NCI-H2196 (cell line): ENCODE results near the gene NOP14.
"Not testable (repeated sequence)": the region's sequence is repeated elsewhere in the genome, so short reads cannot be mapped to it uniquely, and the experiment has no call there.

Experiments used
- DNase-seq: peaks from one replicate; lab custom pipeline; 2025; ENCODE audit not compliant: unreplicated experiment; lab: John Stamatoyannopoulos, UW

NOP14 gene

GRCh38 chr4:2932951-2933565 is 30.1 kb downstream of the NOP14 start:
- DNase-seq = no peak

DNA sequence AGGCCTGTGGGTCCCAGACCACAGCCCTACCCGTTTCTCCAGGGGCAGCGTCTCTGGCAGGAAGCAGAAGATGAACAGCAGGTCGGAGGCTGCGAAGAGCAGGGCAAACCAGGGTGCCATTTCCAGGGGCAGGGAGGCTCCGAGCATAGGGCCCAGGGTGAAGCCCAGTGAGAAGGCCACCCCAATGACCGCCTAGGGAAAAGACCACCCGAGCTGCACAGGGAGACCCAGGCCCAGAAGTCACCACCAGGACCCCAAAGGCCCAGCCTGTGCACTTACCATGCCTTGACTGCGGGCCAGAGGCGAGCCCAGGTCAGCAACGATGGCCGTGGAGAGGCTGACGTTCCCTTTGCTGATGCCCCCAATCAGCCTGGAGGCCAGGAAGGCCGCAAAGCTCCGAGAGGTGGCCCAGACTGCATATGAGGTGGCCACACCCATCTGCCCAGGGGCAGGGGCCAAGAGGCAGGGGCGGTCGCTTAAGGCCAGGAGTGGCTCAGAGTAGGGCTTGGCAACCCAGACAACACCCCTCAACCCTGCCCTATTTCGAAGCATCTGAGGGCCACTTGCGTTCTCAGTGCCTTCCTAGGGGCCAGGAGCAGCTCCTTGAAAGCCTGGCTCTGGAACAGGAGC is 30.8 kb downstream of the NOP14 start:
- DNase-seq = no peak

GRCh38 chr4:2931512-2932301 is 31.5 kb downstream of the NOP14 start:
- DNase-seq = no peak

DNA sequence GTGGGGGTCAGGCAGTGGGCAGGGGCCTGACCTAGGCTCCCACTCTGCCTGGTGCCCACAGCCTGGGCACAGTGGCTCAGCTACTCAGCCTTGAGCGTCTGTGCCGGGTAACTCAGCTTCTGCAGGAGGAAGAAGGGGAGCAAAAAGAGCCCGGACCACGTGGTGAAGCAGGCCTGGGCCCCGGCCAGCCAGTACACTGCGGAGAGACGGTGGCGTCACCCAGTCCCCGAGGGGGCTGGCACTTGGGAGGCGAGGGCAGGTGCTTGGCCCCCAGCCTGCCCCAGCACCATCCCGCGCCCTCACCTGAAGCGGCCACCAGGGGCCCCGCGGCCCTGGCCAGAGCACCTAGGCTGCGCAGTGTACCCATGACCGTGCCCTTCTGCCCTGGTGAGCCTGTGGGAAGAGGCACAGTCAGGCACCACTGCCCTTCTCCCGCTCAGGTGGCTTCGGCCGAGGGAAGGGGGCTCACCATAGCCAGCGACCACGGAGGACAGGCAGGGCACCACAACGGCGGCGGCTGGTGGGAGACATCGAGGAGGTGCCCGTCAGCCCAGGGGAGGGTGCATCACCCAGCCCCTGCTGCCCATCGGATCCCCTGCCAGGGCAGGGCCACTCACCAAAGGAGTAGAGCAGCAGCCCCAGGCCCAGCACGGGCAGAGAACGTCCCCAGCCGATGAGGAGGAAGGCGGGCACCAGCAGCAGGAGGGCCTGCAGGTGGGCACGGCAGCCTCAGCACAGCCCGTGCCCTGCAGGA is 32.3 kb downstream of the NOP14 start:
- peak; percentile 93 for DNase-seq

- DNase-seq = peak; percentile 60
Measured at GRCh38 chr4:2930135-2930757, 33.0 kb downstream of the NOP14 start.

GRCh38 chr4:2929469-2929868 is 33.7 kb downstream of the NOP14 start:
- DNase-seq = no peak

- no peak for DNase-seq
Measured at GRCh38 chr4:2928242-2929176, 34.7 kb downstream of the NOP14 start.

DNA sequence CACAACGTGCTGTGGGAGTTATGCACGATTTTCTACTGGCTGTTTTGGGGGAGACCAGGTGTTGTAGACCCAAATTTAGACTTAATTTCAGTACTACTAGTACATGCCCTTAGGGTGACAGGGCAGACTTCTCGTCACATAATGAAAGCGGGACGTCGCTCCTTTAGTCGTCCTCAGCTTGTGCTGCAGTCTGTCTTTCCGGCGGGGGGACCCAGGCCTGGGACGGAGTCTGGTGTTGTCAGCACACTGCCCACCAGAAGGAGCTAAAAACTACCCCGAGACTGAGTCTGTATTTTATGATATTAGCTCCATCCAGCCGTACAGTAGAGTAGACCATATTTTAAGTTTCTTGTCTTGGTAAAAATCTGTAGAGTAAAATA is 35.5 kb downstream of the NOP14 start:
- no peak for DNase-seq

DNA sequence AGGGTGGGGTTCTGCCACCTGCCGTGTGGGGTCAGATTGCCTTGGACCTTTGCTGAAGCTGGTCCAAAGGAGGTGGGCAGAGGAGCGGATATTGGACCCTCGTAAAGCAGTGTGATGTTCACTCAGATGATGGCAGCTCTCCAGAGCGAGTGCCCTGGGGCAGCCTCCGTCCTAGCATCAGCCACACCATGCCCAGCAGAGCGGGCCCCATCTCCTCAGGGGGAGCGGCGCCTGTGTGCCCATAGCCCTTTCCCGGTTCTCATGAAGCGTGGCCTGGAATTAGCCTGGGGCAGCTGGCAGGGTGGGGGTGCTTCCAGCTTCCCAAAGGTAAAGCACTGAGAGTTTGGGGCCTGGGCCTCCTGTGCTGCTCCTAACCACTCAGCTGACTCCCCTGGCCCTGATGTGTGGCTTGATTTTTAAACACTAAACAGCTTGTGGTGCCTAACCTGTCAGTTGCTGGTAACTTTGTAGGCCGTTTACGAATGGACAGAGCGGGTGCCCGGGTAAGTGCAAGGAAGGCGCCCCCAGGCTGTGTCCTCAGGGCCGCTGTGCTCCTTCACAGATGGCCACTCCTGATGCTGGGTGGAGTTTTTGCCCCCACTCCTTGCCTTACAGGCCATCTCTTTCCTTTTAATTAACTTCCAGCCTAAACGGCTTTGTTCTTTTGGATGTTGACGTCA is 36.0 kb downstream of the NOP14 start:
- DNase-seq = no peak

GRCh38 chr4:2925931-2926860 is 37.0 kb downstream of the NOP14 start:
- DNase-seq = no peak

- DNase-seq = no peak
Measured at GRCh38 chr4:2925496-2925895, 37.7 kb downstream of the NOP14 start.

GRCh38 chr4:2924765-2925301 is 38.4 kb downstream of the NOP14 start:
- peak; percentile 42 for DNase-seq

- DNase-seq = no peak
Measured at GRCh38 chr4:2924286-2924685, 38.9 kb downstream of the NOP14 start.

DNA sequence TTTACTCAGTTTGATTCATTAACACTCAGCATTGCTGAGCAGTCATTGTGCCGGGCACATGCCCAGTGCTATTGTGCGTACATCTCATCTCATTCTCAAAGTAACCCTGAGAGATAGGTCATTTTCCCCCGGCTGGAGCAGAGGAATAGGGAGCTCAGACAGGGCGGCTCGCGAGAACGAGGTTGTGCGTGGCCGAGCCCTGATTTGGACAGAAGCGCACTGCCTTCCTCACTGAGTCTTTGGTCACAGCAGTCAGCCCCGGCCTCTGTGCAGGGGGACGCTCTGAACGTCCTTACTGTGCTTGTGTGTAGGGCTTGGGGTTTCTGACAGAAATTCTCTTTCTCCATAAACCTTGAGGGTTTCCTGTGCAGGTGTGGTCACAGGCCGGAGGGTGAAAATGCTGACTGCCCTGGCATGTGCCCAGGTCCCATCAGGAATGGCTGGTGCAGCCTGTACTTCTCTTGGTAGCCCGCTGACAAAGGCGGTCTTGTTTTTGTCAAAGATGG is 39.5 kb downstream of the NOP14 start:
- DNase-seq = no peak

GRCh38 chr4:2923141-2923551 is 40.1 kb downstream of the NOP14 start:
- no peak for DNase-seq

GRCh38 chr4:2922453-2923101 is 40.6 kb downstream of the NOP14 start:
- DNase-seq = not testable (repeated sequence)

DNA sequence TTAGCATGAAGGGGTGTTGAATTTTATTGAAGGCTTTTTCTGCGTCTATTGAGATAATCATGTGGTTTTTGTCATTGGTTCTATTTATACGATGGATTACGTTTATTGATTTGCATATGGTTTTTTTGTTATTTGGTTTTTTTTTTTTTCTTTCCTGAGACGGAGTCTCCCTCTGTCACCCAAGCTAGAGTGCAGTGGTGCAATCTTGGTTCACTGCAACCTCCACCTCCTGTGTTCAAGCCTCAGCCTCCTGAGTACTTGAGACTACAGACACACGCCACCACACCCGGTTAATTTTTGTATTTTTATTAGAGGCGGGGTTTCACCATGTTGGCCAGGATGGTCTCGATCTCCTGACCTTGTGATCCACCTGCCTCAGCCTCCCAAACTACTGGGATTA is 44.5 kb downstream of the NOP14 start:
- DNase-seq = not testable (repeated sequence)
